MM.1S (cell line): ENCODE data around the gene IL1RL1.

ENCODE experiments used
- CTCF ChIP-seq: fragments of 300-600 bp; sonication (generic); IDR thresholded peaks from 2 replicates; pipeline ENCODE4 v1.5.1; 2016; ENCODE audit warnings: antibody characterized with exemption, low read length, mixed read lengths
- EZH2phosphoT487 ChIP-seq: fragments of 300-600 bp; sonication (generic); IDR thresholded peaks from 2 replicates; pipeline ENCODE4 v1.6.1; 2018; ENCODE audit warnings: antibody characterized with exemption, low read length

DNA sequence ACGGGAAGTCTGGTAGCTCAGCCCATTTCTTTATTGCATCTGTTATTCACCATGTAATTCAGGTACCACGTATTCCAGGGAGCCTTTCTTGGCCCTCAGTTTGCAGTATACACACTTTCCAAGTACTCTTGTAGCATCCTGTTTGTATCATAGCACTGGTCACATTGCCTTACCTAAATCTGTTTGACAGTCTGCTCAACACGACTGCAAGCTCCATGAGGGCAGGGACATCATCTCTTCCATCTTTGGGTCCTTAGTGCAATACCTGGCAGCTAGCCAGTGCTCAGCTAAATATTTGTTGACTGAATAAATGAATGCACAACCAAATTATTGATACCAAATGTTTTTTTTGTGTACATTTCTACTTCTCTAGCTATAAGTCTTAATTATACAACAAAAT lies 33.0 kb downstream of the IL1RL1 start:
- TF ChIP-seq EZH2phosphoT487 (no peak), CTCF (no peak)
